Mammary epithelial cell (primary cell): Measurements from ENCODE around the gene TMEM125.

ENCODE experiments used
- CTCF ChIP-seq, 2 donors: IDR thresholded peaks in 1 of 2; conservative IDR thresholded peaks in 1 of 2; 2 replicates each; pipeline ENCODE4 v1.5.1; 2011 to 2012; ENCODE audit warnings: inconsistent platforms in 2 of 2, low read length in 2 of 2, mild to moderate bottlenecking in 2 of 2, control low read depth in 1 of 2, low read depth in 1 of 2; ENCODE audit not compliant: insufficient read depth in 1 of 2; ENCODE audit errors: extremely low read depth in 1 of 2
- EZH2 ChIP-seq: IDR thresholded peaks from 2 replicates; pipeline ENCODE4 v1.6.1; 2012; ENCODE audit warnings: low read length, inconsistent platforms, borderline replicate concordance

GRCh38 chr1:43319766-43320165 is 50.0 kb downstream of the TMEM125 start:
- TF ChIP-seq CTCF (conservative IDR thresholded peaks at IDR 0.05 in 1 of 2, IDR thresholded peaks at IDR 0.05 in 1 of 2; ENCODE audit: extremely low read depth in 1 of 2, insufficient read depth in 1 of 2, low read depth in 1 of 2, low read length in 2 of 2): no peak
- TF ChIP-seq EZH2: no peak
